CD4-positive, alpha-beta T cell treated with Interleukin-12 subunit alpha and Interleukin-12 subunit beta, for 1 hour (primary cell): ENCODE results near the gene SYNE2.

Experiments used
- DNase-seq: peaks from one replicate; pipeline ENCODE4 v3.0.0-alpha.2; 2020

Gene SYNE2

GRCh38 chr14:64232095-64232838 is 379.5 kb downstream of the SYNE2 start:
- no peak for DNase-seq

GRCh38 chr14:64232944-64233343 is 380.1 kb downstream of the SYNE2 start:
- DNase-seq = no peak

GRCh38 chr14:64233531-64234190 is 380.9 kb downstream of the SYNE2 start:
- DNase-seq = no peak

- no peak for DNase-seq
Measured at GRCh38 chr14:64234877-64235651, 382.3 kb downstream of the SYNE2 start.

- no peak for DNase-seq
Measured at GRCh38 chr14:64235652-64236640, 383.1 kb downstream of the SYNE2 start.

GRCh38 chr14:64238049-64238448 is 385.2 kb downstream of the SYNE2 start:
- DNase-seq = no peak

- DNase-seq = no peak
Measured at GRCh38 chr14:64238631-64239030, 385.8 kb downstream of the SYNE2 start.

- DNase-seq = no peak
Measured at GRCh38 chr14:64244279-64244678, 391.5 kb downstream of the SYNE2 start.

- DNase-seq = no peak
Measured at GRCh38 chr14:64245491-64245890, 392.7 kb downstream of the SYNE2 start.

GRCh38 chr14:64246688-64247087 is 393.9 kb downstream of the SYNE2 start:
- DNase-seq = no peak

- no peak for DNase-seq
Measured at GRCh38 chr14:64247195-64247594, 394.4 kb downstream of the SYNE2 start.

GRCh38 chr14:64248689-64249088 is 395.9 kb downstream of the SYNE2 start:
- no peak for DNase-seq

GRCh38 chr14:64249363-64249762 is 396.6 kb downstream of the SYNE2 start:
- DNase-seq = no peak

- DNase-seq = no peak
Measured at GRCh38 chr14:64253672-64254071, 400.9 kb downstream of the SYNE2 start.

- no peak for DNase-seq
Measured at GRCh38 chr14:64255756-64256155, 403.0 kb downstream of the SYNE2 start.

GRCh38 chr14:64260418-64260817 is 407.6 kb downstream of the SYNE2 start:
- no peak for DNase-seq

- DNase-seq = no peak
Measured at GRCh38 chr14:64265222-64265621, 412.4 kb downstream of the SYNE2 start.

GRCh38 chr14:64266239-64266638 is 413.4 kb downstream of the SYNE2 start:
- DNase-seq = peak; percentile 2

GRCh38 chr14:64272019-64272418 is 419.2 kb downstream of the SYNE2 start:
- DNase-seq = no peak
